Activated CD4-positive, alpha-beta T cell treated with anti-CD3 and anti-CD28 coated beads for 24 hours (primary cell): Measurements from ENCODE around the gene LRMDA.

Experiments used
- DNase-seq, 2 donors: peaks; one replicate each; pipeline ENCODE4 v3.0.0-alpha.2; 2020; ENCODE audit warnings: low read depth in 2 of 2

LRMDA gene

DNA sequence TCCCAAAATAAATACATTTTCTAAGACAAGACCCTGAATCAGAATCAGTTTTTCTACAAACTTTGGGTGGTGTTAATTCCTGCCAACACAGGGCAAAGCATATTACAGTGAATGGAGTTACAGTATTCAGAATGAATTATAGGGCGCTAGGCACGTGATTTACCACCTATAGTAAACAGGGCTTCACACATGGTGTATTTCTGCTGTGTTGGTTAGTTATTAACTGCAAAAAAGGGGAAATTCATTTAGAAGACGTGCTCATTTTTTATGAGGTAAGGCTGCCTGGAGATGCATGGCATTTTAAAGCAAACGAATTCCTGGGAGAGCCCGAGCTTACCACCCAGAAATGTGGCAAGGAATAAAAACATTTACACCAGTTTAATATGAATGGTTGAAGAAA, 393.8 kb downstream of the LRMDA start:
- DNase-seq = no peak

DNA sequence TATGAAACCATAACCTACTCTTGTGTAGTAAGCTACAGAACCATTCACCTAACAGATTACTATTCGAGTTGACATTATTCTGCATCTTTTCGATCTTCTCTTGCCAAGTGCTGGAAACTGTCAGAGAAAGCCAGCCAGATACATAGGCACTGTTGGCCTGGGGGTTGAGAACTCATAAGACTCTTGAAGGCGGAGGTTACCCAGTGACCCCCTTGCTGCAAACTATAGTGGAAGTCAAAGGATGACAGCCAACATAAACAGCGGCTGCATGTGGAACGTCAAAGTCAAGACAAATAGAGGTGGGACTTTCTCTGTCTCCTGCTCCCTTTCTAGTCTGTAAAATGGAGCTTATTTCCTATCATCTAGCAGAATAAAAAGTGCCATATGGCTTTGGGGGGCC, 394.2 kb downstream of the LRMDA start:
- no peak for DNase-seq

DNA sequence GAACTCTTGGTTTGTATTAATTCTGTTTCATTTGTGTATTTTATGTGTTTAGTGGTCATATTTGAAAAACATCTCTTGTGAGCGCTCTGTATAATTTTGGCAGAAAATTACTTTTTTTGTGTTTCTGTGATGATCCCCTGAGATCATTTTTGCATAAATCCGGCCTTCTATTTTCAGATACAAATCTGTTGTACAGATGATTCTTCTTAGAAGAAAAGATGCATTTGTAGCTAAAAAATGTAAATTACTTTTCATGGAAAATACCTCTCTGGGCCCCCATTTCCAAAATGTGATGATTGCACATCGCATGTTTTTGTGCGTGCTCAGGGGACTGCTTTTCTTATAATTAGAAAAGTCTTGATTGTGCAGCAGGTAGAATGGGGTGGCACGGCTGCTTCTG, 395.4 kb downstream of the LRMDA start:
- DNase-seq = no peak

DNA sequence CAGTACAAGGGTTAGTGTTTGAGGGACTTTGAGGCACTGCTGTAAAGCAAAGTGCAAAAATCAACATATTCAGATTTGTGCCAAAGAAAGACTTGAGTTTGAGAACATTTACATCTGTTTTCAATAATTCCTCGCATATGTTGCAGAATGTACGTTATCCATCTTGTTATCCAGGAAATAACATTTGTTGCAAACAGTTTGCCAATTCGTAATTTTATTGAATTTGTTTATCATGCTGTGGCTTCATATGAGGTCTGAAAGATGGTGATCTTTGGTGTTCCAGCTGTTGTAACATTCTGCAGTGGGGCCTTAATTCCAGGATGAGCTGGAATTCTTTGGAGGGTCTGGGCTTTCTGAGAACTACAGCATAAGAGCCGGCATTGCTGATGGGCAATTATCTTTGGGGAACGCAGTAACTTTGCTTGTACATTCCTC, 396.2 kb downstream of the LRMDA start:
- DNase-seq = no peak

DNA sequence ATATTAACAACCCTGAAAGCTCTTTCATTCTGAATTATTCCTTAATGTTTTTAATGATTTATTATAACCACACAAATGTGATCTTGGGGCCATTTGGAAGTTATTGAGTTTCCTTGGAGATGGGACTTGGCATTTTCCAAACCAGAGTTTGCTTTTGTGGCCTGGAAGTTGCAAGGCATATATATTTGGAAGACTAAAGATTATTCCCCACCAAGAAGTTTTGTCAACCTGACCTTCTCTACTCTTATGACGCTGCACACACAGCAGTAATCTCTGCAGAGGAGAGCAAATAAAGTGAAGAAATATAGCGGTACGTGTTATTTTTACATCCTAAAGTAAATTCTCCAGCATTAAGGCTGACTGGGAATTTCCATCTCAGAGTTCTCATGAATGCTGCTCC, 397.0 kb downstream of the LRMDA start:
- DNase-seq = no peak

DNA sequence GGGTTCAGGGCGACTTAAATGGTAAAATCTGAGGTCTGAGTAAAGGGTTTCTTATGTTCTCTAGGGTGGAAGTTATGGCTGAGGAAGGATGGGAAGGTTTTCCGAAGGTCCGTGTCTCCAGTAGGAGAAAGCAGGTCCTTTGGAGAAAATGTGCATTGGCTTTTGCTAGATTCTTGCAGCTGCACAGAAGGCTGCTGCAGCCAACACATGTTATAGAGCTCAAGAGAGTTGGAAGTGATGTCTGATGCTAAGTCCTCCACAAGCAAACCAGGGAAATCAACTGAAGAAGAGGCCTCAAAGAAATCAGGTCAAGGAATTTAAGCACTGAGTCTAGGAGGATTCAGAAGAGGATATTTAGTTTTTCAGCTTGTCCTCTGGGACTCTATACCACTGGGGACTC, 404.6 kb downstream of the LRMDA start:
- no peak for DNase-seq

DNA sequence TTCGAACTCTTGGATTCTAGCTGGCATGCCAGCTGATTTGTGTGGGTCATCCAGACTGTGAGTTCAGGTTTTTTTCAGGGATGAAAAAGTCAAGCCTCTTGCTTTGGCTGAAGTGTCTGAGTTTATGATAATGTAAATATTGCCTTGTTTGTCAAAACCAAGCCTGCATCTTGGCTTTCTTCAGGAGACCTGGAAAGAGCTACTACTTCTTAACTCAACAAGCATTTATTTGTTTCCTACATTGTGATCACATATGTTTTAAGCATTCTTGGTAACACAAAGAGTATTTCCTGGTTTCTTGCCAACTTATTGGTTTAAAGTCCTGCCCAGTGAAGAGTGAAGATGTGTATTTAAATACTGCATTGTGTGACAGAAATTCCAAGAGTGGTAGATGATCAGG, 407.1 kb downstream of the LRMDA start:
- DNase-seq = no peak

DNA sequence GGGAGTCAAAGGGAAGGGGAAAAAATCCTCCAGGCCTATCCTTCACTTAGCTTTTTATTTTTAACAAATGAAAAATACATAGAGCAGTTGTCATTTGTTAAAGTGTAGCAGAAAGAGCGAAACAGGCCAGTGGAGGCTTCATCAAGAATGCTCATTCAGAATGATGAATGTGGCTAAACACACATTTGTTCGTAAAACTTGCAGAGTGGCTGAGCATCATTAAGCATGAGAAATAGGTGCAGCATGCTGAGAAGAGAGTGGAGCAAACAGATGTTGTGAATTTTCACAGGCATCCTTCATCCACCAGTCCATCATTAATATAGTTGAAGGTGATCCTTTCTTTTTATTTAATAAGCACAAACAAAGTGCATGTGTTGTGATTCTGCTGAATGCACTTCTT, 407.6 kb downstream of the LRMDA start:
- DNase-seq = no peak

DNA sequence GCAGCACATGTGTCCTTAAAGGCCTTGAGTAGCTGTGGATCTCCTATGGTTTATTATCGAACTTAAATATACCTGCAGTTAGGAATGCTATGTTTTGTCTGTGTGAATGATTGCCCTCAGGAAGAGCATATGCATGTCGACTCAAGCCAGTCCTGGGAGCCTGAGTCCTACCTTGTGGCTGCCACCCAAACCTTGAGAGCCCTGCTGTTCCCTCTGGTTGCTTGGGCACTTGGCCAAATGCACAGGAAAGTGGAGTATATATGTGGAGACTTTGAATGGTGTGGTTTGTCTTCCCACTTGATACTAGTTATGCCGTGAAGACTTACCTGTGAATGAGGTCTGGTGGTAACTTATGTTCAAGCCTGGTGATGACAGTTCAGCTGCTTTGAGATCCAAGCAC, 409.8 kb downstream of the LRMDA start:
- no peak for DNase-seq

DNA sequence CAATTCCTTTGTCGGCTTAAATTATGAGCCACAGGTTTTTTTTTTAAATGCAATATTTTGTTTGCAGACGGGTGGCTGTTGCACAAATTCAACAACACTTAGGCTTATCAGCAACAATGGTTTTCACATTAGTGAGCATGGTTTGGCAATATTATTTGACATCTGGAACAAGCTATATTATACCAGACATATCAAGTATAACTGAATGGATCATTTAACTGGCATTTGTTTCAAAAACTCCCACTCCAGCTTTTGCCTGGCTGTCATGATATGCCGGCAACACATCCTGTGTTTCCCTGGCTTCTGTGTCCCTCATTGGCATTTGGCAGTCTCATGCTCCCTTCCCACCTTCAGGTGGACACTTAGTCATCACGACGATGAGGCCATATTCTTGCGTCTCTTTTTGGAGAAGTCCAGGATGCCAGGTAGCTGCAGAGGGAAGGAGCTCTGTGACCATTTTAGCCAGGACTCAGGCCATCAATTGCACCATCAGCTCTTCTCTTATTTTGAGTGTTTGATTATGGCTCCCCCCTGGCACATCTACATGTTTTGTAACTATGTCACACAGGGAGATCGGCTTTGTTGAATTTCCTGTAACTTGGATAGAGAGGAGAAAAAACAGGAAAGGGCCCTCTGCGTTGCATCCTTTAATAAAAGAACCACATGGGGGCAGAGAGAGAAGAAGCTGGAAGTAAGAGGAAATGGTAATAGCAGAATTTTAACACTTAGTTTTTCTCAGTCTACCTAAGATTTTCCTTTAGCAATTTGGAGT, 413.9 kb downstream of the LRMDA start:
- no peak for DNase-seq

DNA sequence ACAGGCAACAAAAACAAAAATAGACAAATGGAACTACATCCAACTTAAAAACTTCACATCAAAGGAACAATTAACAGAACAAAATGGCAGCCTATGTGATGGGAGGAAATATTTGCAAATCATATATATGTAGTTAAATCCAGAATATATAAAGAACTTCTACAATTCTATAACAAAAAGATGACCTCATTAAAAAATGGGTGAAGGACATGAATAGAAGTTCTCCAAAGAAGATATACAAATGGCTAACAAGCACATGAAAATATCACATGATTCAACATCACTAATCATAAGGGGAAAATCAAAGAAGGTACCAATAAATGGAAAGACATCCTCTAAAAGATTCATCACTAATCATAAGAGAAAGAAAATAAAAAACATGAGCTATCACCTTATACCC, 416.1 kb downstream of the LRMDA start:
- no peak for DNase-seq

DNA sequence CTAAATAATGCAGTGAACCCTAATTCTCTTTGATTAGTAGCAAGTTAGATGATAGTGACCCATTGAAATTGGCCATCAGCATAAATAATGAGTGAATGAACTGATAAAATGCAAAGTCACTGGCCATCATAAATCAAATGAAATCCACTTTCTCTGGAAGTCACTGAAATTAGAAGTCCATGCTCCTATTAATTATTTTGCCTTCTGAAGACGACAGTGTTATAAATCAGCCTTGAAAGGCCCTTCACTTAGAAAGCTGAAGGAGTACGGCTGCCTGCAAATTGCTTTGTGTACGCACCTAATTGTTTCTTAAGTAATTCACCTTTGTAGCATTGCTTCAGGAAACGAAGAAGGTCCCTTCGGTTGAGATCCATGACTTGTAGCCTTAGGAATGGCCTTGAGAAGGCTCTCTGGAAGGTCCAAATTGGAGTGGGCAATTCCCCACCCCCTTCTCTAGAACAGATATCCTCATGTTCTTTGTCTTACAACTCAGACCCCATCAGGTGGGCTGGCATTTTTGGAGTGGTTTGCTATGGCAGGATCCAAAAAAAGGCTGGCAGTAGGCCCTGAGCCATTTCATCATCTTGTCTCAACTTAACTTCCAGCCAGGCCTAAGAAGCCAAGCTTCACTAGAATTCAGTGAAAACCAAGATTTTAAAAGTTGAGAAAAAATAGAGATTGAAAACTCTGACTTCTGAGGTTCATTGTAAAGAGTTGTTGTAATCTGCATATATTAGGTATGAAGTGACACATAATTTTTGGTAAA, 420.3 kb downstream of the LRMDA start:
- DNase-seq = no peak

DNA sequence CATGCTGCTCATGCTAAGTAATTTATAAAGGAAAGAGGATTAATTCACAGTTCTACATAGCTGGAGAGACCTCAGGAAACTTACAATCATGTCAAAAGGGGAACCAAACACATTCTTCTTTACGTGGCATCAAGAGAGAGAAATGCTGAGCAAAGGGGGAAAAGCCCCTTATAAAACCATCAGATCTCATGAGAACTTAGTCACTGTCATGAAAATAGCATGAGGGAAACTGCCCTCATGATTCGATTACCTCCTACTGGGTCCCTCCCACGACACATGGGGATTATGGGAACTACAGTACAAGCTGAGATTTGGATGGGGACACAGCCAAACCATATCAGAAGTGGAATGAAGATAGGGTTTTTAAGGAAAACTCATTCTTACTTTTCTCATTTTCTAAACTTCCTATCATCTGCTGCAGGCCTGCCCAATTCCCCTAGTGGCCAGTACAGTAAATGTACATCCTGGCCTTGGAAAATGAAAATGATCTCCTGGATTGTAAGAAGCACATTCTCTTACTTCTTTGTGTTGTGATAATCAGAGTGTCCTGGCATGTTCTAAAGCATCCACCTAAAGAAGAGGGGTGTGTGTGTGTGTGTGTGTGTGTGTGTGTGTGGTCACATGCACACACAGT, 421.5 kb downstream of the LRMDA start:
- DNase-seq = no peak

DNA sequence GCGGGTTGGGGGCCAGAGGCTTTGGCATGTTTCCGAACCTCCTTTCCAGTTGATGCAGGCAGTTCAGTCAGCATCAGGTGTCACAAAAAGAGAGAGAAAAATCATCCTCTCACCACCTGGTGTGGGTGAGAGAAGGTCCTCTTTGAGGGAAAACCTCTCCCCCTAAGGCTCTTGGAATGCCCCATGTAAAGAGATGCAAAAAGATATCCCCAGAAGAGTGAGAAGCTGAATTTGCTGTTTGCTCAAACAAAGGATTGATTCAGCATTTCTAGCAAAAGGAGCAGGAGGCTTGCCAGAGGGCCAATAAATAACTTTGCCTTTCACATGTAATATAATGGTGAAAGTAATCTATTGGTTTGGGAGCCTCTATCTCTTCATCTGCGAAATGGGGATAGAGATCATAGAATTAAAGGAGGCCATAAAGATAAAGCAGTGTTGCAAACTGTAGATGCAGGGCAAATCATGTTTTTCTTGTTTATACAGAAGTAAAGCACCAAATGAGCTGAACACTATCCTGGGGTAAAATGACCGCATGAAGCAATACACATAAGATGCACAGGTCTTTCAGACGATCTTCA, 425.9 kb downstream of the LRMDA start:
- no peak for DNase-seq

DNA sequence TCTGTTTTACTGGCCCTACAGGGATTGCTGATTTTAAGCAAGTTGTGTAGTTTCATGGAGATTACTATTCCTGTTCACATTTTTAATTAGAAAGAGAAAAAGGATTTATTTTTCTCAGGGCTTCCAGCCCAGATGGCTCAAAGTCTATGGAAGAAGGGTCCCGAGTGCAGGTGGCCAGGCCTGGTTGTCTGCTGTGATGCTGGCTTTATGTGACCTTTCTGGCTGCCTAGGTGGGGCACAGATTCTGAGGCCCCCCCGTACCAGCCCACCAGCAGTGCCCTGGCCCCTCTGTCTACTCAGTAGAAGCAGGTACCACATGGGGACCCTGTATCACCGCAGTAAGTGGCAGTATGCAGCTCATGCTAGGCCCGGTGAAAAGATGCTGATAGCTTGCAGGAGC, 426.5 kb downstream of the LRMDA start:
- DNase-seq = no peak

DNA sequence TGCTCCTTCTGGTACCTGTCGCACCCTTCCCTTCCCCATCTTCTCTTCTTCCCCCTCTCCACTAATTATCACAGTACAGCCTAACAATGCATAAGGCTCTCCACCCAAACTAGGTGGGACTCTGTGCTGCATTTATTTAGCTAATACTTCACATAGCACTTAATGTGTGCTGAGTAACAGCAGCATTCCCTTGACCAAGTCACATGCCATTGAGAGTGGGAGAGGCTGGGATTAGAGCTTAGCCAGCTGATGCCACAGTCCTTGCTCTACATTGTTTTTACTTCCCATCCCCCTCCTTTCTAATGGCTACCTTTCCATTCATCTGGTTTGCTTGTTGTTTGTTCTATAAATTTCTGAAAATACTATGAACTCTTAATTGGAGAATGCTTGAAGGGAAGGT, 426.9 kb downstream of the LRMDA start:
- DNase-seq = no peak

DNA sequence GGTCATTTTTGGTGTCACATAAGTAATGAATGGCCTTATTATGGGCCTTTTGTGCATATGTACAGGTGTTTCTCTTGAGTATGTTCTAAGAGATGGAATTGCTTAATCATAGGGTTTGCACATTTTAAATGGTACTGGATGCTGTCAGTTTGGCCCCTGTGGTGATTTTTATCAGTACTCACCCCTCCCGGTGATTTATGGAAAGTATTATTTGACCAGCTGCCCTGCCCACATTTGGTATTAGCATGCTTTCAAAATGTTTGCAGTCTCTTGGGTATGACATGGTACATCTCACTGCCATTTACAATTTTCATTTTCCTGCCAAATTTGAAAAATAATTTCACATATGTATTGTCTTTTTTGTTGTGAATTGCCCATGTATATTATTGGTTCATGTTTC, 427.7 kb downstream of the LRMDA start:
- DNase-seq = no peak

DNA sequence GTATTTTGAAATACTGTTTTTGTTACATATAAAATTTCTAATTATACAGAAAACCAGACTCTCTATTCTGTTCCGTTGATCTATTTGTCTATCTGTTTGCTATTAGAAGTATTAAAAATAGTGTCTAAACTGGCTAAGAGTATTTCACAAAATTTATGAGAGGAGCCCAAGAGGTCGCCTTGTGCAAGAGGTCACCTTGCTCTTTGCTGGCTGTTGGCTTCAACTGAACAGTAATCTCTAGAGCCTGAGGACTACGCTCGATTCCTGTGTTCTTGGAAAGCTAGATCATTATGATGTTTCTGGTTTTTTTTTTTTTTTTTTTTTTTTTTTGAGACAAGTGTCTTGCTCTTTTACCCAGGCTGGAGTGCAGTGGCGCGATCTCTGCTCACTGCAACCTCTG, 428.6 kb downstream of the LRMDA start:
- DNase-seq = no peak

DNA sequence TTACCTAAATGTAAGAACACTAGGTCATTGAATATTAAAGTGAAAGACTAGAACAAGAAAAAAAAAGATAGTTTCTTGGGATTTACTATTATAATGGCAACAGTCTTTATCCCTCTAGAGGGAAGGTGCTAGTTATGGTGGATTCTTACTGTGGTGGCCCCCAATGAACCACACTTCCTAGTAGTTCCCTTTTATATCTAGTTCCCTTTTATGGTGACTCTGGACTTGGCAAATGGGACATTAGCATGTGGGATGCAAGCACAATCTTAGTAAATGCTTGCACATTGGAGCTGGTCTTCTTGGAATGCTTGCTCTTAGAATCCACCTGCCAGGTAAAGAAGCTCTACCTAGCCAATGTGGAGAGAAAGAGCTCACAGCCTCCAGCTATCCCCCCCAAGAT, 430.2 kb downstream of the LRMDA start:
- DNase-seq = no peak

DNA sequence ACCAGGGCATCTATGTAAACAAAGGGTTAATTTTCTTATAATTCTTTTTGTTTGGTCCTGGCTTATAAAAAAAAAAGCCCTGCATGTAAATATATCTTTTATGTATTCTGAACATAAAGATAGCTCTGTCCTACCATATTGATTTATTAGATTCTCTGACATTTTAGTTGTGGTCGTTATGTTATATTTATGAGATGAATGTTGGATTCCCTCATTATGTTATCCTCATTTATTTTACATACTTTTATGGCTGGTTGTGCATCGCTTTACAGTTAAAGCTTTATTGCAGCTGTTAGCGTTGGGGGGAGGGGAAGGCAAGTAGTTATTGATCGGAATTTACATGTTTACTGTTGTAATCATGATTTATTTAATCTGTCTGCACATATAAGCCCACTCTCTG, 431.5 kb downstream of the LRMDA start:
- no peak for DNase-seq

DNA sequence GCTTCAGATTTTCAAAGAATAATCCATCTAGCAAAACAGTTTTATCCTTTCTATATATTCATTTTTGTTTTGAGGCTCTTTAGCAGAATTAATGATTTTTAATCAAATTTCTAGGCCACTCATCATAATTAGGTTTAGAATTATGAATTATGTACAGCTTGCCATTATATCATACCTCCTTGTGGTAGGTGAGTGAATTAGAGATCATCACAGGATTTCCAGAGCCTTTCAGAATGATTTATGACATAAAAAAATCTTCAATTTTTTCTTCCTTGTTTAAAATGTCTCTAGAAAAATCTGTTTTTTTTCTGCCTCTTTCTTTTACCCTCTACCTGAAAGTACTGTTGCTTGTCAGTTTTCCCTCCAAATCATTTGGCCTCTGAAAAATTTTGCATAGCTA, 433.3 kb downstream of the LRMDA start:
- DNase-seq = no peak

DNA sequence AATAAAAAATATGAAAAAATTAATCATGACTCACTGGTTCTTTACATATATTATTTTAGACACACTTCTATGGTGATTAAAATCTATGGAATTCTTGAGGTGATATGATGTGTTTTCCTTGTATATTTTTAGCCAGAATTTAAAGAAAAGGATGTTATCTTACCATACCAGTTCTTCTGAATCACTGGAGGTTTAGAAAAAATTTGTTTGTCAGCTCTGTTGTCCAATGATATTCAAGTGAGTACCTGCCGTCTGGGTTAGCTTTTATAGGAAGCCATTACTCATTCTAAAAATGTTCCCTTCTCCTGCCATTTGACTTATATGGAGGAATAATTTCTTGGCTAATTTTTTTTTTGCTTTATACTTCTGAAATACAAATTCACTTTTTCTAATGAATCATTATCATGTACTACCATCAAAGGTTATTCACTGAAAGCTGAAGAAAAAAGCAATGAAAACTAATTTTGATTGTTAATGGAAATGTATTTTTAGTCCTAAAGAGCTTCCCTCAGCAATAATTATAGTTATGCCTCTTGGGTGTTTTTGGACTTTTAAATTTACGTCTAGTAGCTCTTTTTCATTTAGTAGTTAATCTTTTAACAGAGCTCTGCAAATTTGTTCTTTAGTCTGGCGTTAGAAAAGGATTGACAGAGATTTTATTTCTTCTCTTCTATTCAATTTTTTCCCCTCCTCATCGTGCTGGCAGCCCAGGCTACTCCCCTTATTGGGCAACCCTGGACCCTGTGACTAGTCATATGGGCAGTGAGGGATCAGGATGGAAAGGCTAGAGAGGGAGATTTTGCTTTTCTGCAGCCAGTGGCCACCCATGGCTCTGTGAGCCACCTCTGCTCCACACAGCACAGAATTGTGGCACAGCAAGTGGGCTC, 434.2 kb downstream of the LRMDA start:
- DNase-seq = no peak
